Osteoblast (primary cell): ENCODE measurements around the gene KIF26B. TPM values are rescaled to one million over a fixed set of nuclear protein-coding genes. Genes with fewer than 3 reads are reported as not detected.

ENCODE experiments used
- DNase-seq: peaks from one replicate; pipeline ENCODE4 v3.0.0; 2011; ENCODE audit warnings: low spot score, mixed read lengths; ENCODE audit not compliant: insufficient read length; ENCODE audit errors: missing footprints
- H2AFZ ChIP-seq: 2 replicates; pipeline ENCODE4 v1.6.0; 2011; ENCODE audit warnings: mild to moderate bottlenecking, low read length
- H3K27ac ChIP-seq: 2 replicates; pipeline ENCODE4 v1.5.1; 2011; ENCODE audit warnings: mild to moderate bottlenecking, low read depth, low read length, moderate library complexity
- H3K27me3 ChIP-seq: 2 replicates; pipeline ENCODE4 v1.6.0; 2012; ENCODE audit warnings: mild to moderate bottlenecking, control low read depth, inconsistent platforms, low read length, moderate library complexity; ENCODE audit not compliant: insufficient read depth
- H3K36me3 ChIP-seq: 2 replicates; pipeline ENCODE4 v1.5.1; 2011; ENCODE audit warnings: mild to moderate bottlenecking, low read length, control low read depth, moderate library complexity; ENCODE audit not compliant: insufficient read depth
- H3K4me1 ChIP-seq: 2 replicates; pipeline ENCODE4 v1.5.1; 2011; ENCODE audit warnings: mild to moderate bottlenecking, low read length, control low read depth, moderate library complexity; ENCODE audit not compliant: insufficient read depth
- H3K4me2 ChIP-seq: 2 replicates; pipeline ENCODE4 v1.6.0; 2011; ENCODE audit warnings: mild to moderate bottlenecking, low read length; ENCODE audit not compliant: insufficient read depth
- H3K4me3 ChIP-seq: fragments of 200-600 bp; sonication (generic); 3 replicates; pipeline ENCODE4 v1.5.1; 2012; ENCODE audit warnings: mild to moderate bottlenecking, low read length, inconsistent platforms; ENCODE audit not compliant: insufficient read depth
- H3K79me2 ChIP-seq: 2 replicates; pipeline ENCODE4 v1.6.0; 2012; ENCODE audit warnings: mild to moderate bottlenecking, low read length, control low read depth, inconsistent platforms; ENCODE audit not compliant: insufficient read depth
- H3K9me3 ChIP-seq: 2 replicates; pipeline ENCODE4 v1.5.1; 2011; ENCODE audit warnings: low read depth, low read length, control low read depth
- H4K20me1 ChIP-seq: 2 replicates; pipeline ENCODE4 v1.6.0; 2012; ENCODE audit warnings: mild to moderate bottlenecking, low read length, control low read depth; ENCODE audit not compliant: insufficient read depth
- CTCF ChIP-seq: IDR thresholded peaks from 2 replicates; pipeline ENCODE4 v1.5.1; 2011; ENCODE audit warnings: mild to moderate bottlenecking, low read depth, low read length, moderate library complexity; ENCODE audit errors: extremely low read depth
- total RNA-seq: library from RNA; depleted of rRNA; stranded (reverse); fragments of >200 nt; gene quantifications from 2 replicates; pipeline ENCODE4 v1.2.3, GENCODE V29; 2012

KIF26B gene
- total RNA-seq, 1 donor: 22.1 TPM

- Histone ChIP-seq H2AFZ (no peak overlapping the region), H3K79me2 (no peaks in the 10 kb centered on the region), H3K4me1 (no peaks in the 10 kb centered on the region), H4K20me1 (no peaks in the 10 kb centered on the region), H3K27me3 (no peaks in the 10 kb centered on the region), H3K4me2 (no peak overlapping the region), H3K27ac (no peak overlapping the region), H3K4me3 (no peak overlapping the region), H3K36me3 (no peaks in the 10 kb centered on the region), H3K9me3 (no peaks in the 10 kb centered on the region)
- TF ChIP-seq CTCF: no peak
- DNase-seq: no peak
Measured at GRCh38 chr1:245366886-245367285, 212.1 kb downstream of the KIF26B start.

- Histone ChIP-seq H3K4me2 (no peak overlapping the region), H3K36me3 (no peaks in the 10 kb centered on the region)
Measured at GRCh38 chr1:245370175-245370825, 215.5 kb downstream of the KIF26B start.

GRCh38 chr1:245370905-245371581 is 216.3 kb downstream of the KIF26B start:
- H3K4me3 ChIP-seq: no peak overlapping the region
- no peaks in the 10 kb centered on the region for H3K36me3 ChIP-seq
- no peaks in the 10 kb centered on the region for H3K27me3 ChIP-seq
- no peaks in the 10 kb centered on the region for H3K4me1 ChIP-seq
- H3K27ac ChIP-seq: no peak overlapping the region
- no peak overlapping the region for H3K4me2 ChIP-seq
- no peak overlapping the region for H2AFZ ChIP-seq
- no peak for TF ChIP-seq CTCF
- no peak for DNase-seq
- H3K9me3 ChIP-seq: no peaks in the 10 kb centered on the region
- no peaks in the 10 kb centered on the region for H4K20me1 ChIP-seq
- no peaks in the 10 kb centered on the region for H3K79me2 ChIP-seq

More at GRCh38 chr1:245370175-245370825, 215.5 kb downstream of the KIF26B start:
- no peaks in the 10 kb centered on the region for H3K79me2 ChIP-seq
- TF ChIP-seq CTCF: no peak
- H3K4me1 ChIP-seq: no peaks in the 10 kb centered on the region
- H3K4me3 ChIP-seq: no peak overlapping the region
- H4K20me1 ChIP-seq: no peaks in the 10 kb centered on the region
- H3K27ac ChIP-seq: no peak overlapping the region
- no peaks in the 10 kb centered on the region for H3K27me3 ChIP-seq
- H2AFZ ChIP-seq: no peak overlapping the region
- no peaks in the 10 kb centered on the region for H3K9me3 ChIP-seq
- DNase-seq: no peak

- H3K27ac ChIP-seq: no peak overlapping the region
- TF ChIP-seq CTCF: no peak
- no peaks in the 10 kb centered on the region for H3K36me3 ChIP-seq
- no peaks in the 10 kb centered on the region for H3K27me3 ChIP-seq
- no peaks in the 10 kb centered on the region for H3K79me2 ChIP-seq
- no peaks in the 10 kb centered on the region for H3K4me1 ChIP-seq
- no peak for DNase-seq
- no peak overlapping the region for H2AFZ ChIP-seq
- no peaks in the 10 kb centered on the region for H3K9me3 ChIP-seq
- no peaks in the 10 kb centered on the region for H4K20me1 ChIP-seq
- H3K4me2 ChIP-seq: no peak overlapping the region
- no peak overlapping the region for H3K4me3 ChIP-seq
Measured at GRCh38 chr1:245373131-245373530, 218.3 kb downstream of the KIF26B start.
